ENCODE measurements around the gene TTC39B.

Gene TTC39B

DNA sequence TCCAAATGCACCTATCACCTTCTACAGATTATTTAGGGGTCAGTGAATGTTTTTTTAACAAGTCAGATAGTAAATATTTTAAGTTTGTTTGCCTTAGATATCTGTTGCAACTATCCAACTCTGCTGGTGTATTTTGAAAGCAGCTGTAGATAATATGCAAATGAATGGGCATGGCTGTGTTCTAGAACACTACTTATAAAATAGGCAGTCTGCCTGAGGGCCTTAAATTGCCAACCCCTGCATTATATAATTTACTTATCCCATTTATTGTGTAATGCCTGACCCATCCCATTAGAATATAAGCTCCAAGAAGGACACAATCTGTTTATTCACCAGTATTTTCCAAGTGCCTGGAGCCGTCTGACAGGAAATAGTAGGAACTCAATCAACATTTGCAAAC lies 149.0 kb downstream of the TTC39B start:
- no peak for DNase-seq

DNA sequence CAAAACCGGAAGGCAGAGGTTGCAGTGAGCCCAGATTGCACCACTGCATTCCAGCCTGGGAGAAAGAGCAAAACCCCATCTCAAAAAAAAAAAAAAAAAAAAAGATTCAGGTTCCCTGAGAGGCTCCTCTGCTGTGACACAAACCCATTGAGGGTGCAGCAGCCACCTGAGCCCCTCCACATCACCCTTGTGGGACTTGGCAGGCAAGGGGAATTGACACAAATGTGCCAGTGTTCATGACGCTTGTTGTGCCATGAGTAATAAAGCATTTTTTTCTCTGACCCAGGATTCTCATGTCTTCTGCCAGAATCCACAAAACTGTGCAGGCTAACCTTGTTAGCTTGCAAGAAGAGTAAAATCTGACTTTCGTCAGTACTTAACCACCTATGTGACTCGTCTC lies 149.6 kb downstream of the TTC39B start:
- DNase-seq: no peak

DNA sequence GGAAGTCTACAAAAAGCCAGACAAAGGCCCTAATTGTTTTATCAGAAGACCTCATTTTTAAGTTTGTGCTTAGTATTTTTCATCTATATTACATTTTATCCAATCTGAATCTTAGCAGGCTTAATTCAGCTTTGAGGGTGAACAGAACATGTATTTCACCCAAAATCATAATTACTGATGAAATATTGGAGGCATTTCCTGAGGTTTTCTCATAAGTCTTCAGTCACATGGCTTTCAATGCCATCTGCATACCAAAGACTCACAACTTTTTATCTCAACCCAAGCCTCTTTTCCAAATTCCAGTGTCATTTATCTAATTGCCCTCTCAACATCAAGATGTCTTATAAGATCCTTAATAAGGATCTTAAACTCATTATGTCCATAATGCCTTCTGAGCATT lies 150.8 kb downstream of the TTC39B start:
- DNase-seq: no peak

DNA sequence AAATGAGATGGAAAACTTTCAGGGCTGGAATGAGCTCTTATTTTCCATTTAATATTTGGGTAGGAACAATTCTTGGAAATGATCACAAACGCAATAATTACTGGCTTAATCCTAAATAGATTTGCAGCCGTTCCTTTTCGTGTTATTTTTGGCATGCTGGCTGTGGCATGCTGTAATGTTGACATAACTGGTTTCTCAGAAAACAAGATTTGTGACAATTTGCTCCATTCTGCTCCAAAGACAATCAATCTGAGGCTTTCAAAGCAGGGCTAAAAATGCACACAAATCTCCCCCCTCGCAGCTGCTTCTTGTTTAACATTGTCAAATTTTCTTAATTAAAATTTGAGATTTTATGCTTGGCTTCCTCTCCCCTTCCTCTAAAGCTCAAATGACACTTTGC lies 151.2 kb downstream of the TTC39B start:
- no peak for DNase-seq

DNA sequence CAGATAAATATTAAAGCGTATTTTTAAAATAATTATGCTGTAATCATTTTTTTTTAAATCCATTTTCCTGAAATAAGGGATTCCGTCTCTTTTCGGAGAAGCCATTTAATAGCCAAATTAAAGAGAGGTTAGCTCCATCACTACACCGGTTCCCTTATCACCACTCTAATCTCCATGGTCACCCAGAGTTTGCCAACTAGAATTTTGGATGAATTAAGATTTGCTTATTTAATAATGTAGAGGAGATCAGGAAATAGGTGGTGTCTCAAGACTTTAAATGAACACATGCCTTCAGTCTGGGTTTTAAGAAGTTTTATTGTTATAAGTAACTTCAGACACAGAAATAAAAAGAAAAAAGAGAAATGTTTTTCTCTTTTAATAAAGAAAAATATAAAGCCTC lies 151.7 kb downstream of the TTC39B start:
- DNase-seq: no peak

DNA sequence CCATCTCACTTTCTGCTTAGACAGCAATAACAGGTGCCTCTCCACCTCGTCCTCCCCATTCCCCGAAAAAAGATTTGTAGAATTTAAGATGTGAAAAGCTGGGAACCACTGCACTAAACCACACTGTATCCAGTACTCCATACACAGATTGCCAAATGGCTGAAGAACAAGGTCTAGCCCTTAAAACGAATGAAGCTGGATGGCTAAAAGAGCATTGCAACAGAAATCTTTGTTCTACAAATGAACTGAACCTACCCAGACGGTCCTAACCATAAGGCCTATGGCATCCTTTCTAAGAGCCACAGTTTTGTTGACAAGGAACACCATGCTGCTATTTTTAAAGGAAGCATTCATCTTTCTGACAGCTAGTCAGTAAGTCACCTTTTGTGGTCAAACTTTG lies 152.3 kb downstream of the TTC39B start:
- no peak for DNase-seq

DNA sequence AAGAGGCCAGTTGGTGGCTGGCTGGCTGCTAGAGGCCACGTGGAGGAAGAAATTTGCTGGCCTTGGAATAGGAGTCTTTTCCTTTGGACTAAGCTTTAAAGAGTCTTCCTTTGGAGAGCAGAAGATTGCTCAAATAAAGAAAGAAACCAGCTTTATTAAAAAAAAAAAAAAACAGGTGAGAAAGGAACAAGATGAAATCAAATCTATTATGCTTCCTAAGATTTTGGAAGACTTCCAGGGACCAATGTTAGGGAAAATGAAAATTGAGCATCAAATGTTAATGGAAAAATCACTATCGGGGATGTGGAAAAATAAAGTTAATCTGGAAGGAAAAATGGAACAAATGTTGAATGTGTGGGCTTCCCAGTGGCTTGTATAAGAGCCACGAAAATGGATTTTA lies 153.1 kb downstream of the TTC39B start:
- no peak for DNase-seq

DNA sequence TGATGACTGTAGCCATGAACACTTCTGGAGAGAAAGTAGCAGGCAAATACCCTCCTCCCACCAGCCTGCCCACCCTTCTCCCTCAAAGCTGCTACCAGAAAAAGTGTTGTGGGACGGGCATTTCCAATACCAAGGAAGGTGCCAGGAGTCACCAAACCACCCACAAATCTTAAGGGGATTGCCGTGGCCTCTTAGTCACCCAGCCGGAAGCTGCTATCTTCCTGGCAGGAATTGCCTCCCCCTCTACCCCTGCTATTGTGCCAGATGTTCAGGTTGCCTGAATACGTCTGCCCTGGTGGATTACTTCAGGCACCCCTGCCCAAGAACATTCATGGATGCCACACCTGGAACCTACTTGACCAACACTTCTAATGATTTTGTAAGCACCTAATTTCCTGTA lies 156.1 kb downstream of the TTC39B start:
- DNase-seq: no peak

DNA sequence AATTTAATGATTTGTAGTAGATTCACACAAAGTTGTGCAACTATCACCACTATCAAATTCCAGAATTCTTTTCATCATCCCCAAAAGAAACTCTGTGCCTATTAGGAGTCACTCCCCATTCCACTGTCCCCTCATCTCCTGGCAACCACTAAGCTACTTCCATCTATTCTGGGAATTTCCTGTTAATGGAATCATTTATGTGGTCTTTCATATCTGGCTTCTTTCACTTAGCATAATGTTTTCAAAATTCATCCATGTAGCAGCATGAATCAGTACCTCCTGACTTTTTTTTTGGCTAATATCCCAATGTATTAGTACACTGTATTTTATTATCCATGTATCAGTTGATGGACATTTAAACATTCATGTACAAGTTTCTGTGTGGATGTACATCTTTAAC lies 157.6 kb downstream of the TTC39B start:
- DNase-seq: no peak

DNA sequence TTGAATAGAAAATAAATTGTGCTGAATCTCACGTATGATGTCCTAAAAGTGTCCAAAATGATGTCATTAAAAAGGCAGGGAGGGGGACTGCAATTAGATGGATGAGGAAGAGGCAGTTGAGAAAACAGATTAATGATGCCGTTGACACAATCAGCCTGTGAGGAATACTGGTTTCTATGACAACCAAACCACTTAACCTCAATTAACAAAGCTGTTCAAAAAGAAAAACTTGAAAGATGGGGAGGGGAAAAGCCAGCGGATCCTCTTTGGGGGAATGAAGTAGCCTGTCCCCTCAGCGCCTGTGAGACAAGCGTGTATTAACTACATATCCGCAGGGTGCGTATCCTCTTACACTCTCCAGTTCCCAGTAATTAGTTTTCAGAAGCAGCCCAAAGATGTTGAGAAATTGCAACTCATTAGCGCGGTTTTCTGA lies 160.7 kb downstream of the TTC39B start:
- no peak for DNase-seq

DNA sequence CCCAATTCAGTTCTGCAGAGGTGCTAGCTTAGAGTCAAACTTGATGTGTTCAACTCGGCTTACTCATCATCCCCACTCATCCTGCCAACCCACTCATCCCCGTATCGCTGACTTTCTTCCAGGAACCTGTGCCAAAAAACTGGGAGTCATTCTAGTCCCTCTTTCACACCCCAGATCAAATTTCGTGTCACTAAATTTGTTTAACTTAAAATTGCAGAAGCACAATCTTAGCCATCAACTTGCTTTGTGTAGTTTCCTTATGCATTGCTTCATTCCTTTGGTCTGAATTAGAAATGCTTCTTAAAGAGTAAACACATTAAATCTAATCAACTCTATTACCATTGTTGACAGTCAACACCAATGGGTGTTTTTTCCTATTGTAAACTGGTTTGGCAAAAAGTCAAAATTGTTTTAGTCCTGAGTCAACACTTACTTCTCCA lies 162.4 kb downstream of the TTC39B start:
- no peak for DNase-seq

DNA sequence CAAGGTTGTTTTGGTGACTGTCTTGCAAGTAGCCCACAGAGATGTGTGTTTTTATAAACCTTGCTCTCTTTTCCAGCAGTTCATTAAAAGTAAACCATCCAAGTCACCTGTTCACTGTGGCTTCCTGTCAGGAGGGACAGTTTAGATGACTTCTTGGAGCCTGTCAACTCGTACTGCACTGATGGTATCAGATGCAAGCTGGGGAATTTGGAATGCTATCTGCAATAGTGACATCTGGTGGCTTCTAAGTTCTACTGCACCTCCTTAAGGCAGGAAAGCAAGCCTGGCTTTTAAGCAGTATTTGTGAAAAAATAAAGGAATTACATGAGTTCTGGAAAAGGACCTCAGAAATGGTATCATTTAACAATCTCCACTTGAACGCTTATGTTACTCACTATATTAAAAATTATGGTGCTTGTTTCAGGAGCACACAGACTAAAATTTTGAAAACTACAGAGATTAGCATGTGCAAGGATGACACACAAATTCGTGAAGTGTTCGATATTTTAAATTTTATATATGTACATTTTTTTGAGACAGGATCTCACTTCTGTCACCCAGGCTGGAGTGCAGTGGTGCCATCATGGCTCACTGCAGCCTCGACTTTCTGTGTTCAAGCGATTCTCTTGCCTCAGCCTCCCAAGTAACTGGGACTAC lies 164.0 kb downstream of the TTC39B start:
- no peak for DNase-seq

DNA sequence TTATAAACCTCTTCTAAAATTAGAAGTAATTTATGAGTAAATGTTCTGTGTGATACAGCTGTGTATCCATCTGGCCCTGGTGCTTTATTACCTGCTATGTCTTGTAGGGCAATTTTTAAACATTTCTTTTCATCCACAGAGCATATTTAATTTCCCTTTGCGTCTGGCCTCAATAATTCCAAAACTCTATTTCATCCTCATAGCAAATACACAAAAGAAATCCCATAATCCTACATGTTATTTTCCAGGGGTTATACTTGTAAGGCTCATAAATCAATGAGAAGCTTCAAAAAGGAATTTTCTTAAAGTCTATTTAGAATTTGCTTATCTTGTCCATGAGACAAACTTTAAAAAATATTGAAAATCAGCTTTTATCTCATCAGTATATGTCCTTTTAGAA lies 167.0 kb downstream of the TTC39B start:
- DNase-seq: no peak

DNA sequence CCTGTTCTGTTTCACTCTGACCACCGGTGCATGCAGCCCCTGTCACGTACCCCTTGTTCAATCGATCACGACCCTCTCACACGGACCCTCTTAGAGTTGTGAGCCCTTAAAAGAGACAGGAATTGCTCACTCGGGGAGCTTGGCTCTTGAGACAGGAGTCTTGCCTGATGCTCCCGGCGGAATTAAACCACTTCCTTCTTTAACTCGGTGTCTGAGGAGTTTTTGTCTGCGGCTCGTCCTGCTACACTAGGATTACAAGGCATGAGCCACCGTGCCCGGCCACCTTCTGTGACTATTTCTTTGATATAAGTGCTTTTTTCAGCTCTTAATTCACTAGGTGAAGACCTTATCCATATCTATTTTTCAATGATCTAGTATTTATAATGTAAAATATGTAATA lies 167.5 kb downstream of the TTC39B start:
- no peak for DNase-seq

DNA sequence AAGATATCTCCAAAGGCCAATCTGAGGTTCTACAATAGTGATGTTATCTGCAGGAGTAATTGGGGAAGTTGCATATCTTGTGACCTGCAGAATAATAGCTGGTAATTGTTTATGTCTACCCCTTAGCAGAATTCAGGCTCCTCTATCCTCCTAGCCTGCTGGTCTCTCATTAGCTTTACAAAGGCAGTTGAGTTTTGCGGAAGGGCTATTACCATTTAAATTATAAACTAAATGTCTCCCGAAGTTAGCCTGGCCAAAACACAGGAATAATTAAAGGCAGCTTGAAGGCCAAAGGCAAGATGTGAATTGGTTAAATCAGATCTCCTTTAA lies 168.7 kb downstream of the TTC39B start:
- DNase-seq: no peak

DNA sequence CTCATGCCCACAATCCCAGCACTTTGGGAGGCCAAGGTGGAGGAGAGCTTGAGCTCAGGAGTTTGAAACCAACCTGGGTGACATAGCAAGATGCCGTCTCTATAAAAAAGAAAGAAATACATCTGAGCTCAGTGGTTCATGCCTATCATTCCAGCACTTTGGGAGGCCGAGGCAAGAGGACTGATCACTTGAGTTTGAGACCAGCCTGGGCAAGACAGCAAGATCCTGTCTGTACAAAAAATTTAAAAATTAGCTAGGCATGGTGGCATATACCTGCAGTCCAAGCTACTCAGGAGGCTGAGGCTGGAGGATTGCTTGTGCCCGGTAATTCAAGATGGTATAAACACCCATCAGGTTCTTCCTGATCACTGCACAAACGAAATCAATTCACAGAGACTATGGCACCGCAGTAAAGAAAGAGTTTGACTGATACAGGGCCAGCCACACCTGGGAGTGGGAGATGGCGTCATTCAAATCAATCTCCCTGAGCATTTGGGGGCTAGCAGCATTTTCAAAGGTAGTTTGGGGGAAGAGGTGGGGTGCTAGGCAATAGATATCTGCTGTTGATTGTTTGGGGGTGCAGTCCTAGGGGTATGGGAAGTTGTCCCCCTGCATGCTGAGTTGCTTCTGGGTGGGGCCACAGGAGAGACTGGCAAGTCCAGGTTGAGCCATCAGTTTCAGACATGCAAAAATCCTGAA lies 169.2 kb downstream of the TTC39B start:
- no peak for DNase-seq

DNA sequence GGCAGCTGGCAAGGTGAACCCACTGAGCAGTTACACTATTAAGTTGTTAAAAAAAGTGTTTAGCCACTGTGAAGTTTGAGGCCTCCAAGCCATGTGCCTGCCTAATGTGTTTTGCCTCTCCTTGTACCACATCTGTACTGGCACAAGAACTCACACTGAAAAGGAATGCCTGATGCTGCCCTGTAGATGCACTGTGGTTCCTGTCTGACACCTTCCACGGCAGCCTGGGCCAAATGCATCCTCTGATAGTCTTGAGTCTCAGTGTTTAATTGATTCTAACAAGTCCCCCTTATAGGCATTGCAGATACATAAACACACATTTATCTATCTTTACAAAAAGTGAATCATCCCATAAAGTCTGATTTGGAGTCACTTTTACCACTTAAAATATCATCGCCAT lies 169.9 kb downstream of the TTC39B start:
- no peak for DNase-seq

DNA sequence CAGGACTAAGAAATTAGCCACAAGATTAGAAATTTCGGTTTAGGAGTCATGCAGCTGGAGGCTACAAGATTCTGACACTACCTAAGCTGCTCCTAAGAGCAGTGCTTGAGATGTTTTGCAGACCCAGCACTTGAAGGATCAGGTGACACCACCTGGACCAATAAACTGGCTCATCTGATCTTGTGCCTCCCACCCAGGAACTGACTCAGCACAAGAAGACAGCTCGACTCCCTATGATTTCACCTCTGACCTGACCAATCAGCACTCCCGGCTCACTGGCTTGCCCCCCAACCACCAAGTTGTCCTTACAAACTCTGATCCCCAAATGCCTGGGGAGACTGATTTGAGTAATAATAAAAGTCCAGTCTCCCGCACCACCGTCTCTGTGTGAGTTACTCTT lies 170.4 kb downstream of the TTC39B start:
- no peak for DNase-seq

DNA sequence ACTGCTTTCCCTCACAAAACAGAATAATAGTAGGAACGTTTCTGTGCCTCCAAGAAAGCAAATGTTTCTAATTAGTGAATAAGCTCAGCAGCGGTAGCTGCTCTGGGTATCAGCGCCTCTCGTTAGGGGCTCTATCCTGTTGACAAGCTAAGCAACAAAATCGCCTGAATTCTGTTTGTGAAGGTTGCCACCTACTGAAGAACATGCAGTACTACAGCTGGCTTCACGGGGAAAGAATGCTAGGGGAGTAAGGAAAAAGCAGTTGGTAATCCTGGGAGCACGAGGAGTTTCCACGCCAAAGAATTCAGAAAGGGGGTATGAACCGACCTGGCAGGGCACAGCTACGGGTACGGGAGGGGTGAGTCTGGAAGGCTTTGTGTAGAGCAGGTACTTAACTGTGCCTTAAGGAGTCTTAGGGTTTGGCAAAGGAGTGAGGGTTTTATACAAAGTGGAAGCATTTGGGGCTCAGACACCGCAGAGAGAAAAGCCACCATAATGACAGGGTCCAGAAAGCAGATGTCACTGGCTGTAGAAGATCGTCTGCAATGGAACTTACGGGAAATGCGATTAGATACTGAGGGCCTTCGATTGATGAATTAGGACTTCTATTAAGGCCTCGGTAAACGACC lies 171.7 kb downstream of the TTC39B start:
- DNase-seq: peak; percentile 6

DNA sequence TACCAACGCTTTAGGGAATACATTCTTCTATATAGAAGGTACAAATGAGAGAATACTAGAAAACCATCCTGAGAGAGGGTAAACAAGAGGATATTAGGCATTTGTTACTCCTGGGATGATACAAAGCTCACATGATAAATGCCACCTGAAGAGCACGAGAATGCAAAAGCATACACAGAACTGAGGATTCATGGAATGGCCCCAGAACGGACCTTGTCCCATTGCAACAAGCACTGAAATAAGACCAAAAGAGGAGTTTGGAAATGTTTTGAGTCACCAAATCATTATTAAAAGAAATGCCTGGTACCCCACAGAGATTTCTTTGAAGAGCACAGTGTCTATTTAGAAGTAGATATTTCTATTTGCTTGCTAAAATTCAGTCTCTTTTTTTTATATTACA lies 173.5 kb downstream of the TTC39B start:
- DNase-seq: no peak

DNA sequence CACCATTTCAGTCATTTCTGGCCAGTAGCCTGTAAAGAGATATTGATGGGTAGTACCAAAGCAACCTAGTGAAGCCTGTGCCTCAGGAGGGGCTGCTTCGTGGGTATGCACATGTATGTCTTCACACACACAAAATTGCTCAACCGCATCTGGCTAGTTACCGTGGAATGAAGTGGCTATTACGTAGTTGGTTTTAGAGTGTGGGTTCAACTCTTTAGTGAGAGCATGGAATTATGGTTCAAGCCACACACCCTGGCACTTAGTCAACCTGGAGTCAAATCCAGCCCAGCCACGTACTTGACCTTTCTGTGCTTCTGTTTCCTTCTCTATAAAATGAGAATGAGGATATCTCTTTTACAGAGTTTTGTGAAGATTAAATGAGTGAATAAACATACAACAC lies 174.9 kb downstream of the TTC39B start:
- DNase-seq: no peak

DNA sequence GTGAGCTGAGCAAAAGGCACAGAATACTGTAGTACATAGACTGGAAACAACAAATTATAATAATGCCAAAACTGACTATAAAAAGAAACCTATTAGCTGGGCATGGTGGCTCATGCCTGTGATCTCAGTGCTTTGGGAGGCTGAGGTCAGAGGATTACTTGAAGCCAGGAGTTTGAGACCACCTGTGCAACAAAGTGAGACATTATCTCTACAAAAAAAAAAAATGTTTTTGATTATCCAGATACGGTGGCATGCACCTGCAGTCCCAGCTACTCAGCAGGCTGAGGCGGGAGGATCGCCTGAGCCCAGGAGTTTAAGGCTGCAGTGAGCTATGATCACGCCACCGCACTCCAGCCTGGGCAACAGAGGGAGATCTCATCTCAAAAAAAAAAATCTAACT lies 175.9 kb downstream of the TTC39B start:
- DNase-seq: no peak

DNA sequence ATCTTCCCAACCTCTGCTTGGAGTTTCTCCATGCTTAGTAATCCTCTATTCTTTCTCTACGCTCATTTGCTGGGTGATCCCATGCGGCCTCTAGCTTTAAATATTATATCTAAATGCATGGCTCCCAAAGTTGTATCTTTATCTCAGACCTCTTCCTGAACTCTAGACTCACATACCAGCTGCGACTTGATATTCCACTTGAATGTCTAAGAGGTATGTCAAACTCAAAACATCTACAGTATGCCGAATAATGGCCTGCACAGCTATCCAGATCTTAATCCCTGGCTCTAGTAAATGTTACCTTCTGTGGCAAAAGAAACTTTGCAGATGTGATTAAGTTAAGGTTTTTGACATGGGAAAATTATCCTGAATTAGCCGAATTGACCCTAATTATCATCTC lies 179.2 kb downstream of the TTC39B start:
- no peak for DNase-seq

DNA sequence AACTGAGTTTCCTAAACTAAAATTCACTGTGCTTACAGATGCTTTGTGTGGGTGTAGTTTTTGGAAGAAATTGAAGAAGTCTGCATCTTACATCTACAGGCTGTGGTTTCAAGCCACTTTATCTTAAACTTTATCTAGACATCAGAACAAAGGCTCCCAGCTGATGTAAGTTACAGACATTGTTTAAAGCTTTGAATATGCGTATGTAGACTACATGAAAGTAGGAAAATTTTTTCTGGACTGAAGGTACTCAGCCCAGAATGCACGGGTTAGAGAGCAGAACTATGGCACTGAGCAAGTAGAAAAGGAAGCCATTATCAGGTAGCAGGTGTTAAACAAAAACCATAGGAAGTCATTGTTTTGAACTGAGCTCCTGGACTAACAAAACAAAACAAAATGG lies 185.4 kb downstream of the TTC39B start:
- DNase-seq: no peak

DNA sequence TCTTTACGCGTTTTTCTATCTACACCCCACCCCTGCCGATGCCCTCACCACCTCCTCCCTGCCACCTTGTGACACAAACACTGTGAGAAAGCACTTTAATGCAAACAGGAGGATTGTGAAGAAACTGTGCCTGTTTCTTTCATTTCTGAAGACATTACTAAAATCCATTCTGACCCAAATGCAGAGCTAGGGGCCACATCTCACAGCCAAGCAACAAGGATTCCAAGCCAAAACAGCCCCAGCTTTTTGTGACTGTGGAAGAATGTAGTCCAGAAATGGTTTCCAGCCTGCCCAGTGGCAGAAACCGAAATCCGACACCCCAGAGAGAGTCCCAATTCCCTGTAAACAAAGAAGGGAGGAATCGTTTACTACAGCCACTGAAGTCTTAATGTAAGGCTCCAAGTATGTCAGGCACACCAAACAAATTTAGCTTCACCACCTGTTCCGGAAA lies 190.9 kb downstream of the TTC39B start:
- no peak for DNase-seq

Measured in effector CD4-positive, alpha-beta T cell (primary cell).